ENCODE results near the gene CCDC88C.

The CCDC88C gene

DNA sequence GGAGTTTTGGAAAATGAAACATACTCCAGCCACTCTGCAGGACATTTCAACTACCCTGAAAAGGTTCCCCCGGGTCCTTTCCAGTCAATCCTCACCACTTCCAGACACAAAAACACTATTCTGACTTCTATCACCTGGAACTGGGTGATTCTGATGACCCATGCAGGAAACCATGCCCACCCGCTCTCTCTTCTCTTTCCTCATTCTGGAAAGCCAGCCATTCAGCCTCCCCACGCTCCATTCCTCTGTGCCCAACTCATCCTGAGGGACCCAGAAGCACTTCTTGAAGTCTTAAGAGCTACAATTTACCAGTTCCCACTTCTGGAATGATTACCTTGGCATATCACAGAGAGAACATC, 3.2 kb downstream of the CCDC88C start:
- TF ChIP-seq, protein P1, sequence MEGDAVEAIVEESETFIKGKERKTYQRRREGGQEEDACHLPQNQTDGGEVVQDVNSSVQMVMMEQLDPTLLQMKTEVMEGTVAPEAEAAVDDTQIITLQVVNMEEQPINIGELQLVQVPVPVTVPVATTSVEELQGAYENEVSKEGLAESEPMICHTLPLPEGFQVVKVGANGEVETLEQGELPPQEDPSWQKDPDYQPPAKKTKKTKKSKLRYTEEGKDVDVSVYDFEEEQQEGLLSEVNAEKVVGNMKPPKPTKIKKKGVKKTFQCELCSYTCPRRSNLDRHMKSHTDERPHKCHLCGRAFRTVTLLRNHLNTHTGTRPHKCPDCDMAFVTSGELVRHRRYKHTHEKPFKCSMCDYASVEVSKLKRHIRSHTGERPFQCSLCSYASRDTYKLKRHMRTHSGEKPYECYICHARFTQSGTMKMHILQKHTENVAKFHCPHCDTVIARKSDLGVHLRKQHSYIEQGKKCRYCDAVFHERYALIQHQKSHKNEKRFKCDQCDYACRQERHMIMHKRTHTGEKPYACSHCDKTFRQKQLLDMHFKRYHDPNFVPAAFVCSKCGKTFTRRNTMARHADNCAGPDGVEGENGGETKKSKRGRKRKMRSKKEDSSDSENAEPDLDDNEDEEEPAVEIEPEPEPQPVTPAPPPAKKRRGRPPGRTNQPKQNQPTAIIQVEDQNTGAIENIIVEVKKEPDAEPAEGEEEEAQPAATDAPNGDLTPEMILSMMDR (IDR thresholded peaks at IDR 0.05): no peak

DNA sequence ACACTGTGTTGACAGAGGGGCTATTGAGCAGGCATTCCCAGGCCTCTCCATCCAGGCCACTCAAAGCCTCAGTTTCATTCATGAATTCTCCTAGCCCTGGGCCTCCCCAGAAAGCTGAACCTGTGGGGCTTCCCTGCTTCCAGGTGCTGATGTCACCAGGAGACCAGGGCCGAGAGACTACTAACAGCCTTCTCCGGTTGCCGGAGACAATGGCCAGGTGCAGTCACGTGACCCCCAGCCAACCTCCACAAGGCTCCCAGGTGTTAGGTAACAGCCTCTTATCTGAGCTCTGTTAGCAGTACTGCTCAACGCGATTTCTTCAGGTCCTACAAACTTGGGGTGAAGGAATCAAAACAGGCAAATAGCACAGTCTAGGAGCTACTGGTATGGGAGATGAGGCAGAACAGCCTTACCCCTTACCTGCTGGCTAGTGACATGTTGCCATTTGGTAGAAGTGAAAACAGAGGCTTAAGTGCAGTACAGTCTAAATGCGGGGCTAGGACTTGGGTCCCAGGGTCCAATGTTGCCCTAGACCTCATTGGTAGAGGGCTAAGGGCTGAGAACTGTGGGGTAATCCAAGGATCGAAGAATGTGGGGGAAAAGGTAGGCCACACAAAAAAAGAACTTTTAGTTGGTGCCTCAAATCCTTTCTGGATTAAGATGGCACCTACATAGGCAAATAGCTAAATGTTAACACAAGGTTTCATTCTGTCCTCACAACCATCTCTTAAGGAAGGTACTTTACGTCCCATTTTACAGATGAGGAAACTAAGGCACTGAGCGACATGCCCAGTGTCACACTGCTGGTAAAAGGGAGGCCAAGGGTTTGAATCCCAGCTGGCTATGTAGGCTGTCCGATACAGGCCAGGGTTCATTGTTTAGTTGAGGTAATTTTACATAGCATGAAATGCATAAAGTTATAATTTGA, 3.8 kb downstream of the CCDC88C start:
- TF ChIP-seq, protein P1 (IDR thresholded peaks at IDR 0.05): no peak

DNA sequence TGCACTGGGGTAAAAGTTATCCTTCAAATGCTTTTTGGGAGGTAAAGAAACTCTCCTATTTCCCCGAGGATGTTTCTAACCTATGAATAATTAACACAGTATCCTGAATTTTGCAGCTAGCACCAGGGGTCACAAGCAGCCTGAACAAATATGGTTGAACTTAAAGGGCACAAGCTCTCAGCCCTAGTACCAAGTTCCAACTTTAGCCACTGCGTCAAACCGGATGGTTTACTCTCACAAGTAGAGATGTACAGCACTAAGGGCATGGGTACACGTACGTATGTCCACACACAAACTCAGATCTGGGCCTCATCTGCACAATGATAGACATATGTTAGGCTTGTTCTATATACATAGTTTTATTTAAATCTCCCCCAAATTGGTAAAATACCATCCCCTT, 4.7 kb downstream of the CCDC88C start:
- TF ChIP-seq, protein P1 (IDR thresholded peaks at IDR 0.05): no peak

DNA sequence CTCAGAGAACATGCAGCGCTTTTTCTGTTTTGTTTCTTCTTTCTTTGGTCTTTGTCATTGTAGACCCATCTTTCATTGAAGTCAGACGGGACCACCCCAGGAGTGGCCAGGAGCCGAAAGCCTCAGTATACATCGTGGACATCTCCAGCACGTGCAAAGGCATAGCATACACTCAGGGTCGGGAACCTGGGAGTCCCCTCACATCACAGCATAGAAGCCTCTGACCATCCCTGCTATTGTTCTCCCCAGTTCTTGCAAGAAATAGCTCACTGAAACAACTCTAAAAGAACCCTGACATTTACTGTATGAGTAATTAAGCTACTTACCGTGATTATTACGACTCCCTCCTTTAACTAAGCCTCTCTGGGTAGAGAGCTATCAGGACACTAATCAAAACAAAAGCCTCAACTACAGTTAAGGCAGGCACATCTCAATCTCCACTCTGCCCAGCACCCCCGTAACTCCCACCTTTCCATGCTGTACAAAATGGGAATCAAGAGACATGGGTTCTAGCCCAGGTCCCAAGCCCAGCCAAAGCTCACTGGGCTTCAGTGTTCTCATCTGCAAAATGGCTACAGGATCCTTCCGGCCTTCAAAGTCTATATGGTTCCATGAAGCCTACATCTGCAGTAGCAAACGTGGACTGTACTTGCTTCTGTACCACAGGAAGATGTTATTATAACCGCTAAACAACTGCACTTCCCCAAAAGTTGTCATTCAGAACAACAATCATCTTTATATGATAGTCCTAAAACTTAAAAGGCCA, 6.7 kb downstream of the CCDC88C start:
- TF ChIP-seq, protein P1 (IDR thresholded peaks at IDR 0.05): no peak

DNA sequence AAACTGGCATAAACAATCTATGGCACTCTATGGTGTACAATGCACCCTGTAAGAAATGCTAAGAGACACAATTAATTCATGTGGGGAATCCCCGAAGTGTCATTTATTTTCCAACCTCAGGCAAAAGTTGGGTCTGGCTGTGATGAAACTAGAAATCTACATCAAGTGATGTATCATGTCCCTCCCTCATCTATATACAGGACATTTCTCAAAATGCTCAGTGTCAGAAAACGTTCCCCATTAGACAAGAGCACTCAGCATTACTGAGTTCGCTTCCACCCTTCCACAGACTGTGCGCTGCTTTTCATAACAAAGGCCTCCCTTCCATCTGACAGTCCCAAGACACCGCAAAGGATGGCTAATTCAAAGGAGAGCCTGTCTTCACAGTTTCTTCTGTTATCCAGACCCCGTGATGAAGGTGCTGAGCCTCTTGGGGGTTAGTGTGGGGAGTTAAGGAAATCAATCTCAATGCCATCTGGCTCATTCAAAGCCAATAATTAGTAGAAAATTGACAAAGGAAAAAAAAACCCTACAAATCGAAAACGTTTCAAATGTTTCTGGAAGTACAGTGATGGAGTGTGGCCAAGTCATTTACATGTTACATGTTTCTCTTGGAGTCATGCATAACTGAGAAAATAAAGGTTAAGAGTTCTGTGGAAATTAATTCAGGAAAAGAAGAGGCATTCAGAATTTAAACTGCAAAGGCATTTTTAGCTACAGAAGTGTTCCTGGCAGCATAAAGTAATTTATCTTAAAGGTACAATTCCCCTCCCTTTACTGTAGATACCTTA, 7.5 kb downstream of the CCDC88C start:
- TF ChIP-seq, protein P1 (IDR thresholded peaks at IDR 0.05): no peak

DNA sequence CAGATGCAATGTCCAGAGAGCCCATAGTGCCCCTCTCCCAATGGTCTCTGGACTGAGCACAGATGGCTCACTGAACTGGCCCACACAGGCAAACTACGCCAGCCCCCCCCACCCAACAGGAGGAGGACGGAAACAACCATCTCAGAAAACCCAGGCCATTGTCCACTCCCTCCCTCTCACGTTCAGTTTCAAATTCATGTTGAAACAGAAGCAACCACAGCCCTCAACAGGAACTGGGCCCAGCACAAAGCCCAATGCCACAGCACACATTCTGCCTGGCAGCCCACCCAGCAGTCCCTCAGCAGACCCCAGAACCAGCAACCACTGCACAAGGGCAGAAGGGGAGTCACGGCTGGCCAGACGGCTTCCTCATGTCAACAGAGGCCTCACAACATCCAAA, 10.6 kb downstream of the CCDC88C start:
- TF ChIP-seq, protein P1 (IDR thresholded peaks at IDR 0.05): no peak

DNA sequence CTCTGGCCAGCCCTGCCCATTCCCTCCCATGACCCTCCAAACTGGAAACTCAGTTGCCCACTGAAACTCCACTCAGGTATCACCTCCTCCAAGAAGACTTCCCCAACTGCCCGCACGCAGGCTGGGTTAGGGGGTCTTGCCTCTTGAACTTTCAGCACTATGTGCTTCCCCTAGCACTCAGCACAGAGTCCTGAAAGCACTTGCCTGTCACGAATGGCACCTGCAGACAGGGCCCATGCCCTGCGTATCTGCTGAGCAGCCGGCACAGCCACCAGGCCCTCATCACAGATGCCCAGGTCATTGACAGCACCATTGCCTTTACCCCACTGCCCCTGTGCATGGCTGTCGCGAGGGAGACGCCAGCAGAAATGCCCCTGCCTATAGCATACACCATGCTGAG, 11.2 kb downstream of the CCDC88C start:
- TF ChIP-seq, protein P1 (IDR thresholded peaks at IDR 0.05): no peak

Measured in LNCAP (cell line).